Retinal pigment epithelial cell (primary cell): ENCODE results near the gene TSPEAR.

Experiments
- DNase-seq: peaks from one replicate; pipeline ENCODE4 v3.0.0-alpha.2; 2010; ENCODE audit warnings: low read depth
- H3K4me3 ChIP-seq: 2 replicates; pipeline ENCODE4 v1.5.1; 2011; ENCODE audit warnings: mild to moderate bottlenecking, low read length, control low read depth, moderate library complexity
- CTCF ChIP-seq: conservative IDR thresholded peaks from 2 replicates; pipeline ENCODE4 v1.5.1; 2011; ENCODE audit warnings: low read depth, low read length, control low read depth, inconsistent platforms

The TSPEAR gene

GRCh38 chr21:44590311-44590721 is 121.1 kb downstream of the TSPEAR start:
- H3K4me3 ChIP-seq, result no peak overlapping the region
- DNase-seq, result no peak
- no peak for TF ChIP-seq CTCF

- no peak overlapping the region for H3K4me3 ChIP-seq
- DNase-seq, result no peak
- no peak for TF ChIP-seq CTCF
These were observed 121.6 kb downstream of the TSPEAR start for GRCh38 chr21:44589586-44590305.

GRCh38 chr21:44589094-44589493 is 122.3 kb downstream of the TSPEAR start:
- no peak for DNase-seq
- TF ChIP-seq CTCF, result no peak

GRCh38 chr21:44585892-44586291 is 125.5 kb downstream of the TSPEAR start:
- TF ChIP-seq CTCF, result no peak
- no peak for DNase-seq
- H3K4me3 ChIP-seq, result no peak overlapping the region

More at GRCh38 chr21:44589094-44589493, 122.3 kb downstream of the TSPEAR start:
- H3K4me3 ChIP-seq, result no peak overlapping the region

- no peak overlapping the region for H3K4me3 ChIP-seq
- no peak for TF ChIP-seq CTCF
- no peak for DNase-seq
These were observed 127.6 kb downstream of the TSPEAR start for GRCh38 chr21:44583800-44584147.

- H3K4me3 ChIP-seq, result no peak overlapping the region
- TF ChIP-seq CTCF, result no peak
- no peak for DNase-seq
These were observed 128.1 kb downstream of the TSPEAR start for GRCh38 chr21:44583089-44583799.

GRCh38 chr21:44582055-44582454 is 129.3 kb downstream of the TSPEAR start:
- TF ChIP-seq CTCF, result no peak
- no peak for DNase-seq
- H3K4me3 ChIP-seq, result no peak overlapping the region
